ENCODE results near the gene CADPS2. TPM values are rescaled to one million over a fixed set of nuclear protein-coding genes. Genes with fewer than 3 reads are reported as not detected.

The CADPS2 gene
- total RNA-seq, 4 donors from 2014 or later, result 2.2 to 9.2 (median 5.7) TPM

DNA sequence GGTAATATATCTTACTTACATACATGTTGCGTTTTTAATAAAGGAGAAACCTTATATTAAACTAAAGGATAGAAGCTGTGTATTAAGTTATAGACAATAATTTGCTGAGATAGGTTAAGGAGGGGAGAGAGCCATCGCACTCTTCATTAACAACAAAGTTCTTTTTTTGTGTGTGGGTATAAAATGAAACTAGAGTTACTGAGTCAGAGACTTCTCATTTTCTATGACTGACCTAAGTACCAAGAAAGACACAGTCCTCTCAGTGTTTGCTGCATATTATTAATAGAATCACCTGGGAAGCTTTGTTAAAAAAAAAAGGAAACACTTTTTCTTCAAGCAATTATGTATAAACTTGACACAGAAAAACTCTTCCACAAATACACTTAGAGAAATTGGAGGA is 613.1 kb downstream of the CADPS2 start:
- intact Hi-C loops (cut with DNase I), result no loop called here
- Histone ChIP-seq H3K4me1 (no peaks in the 10 kb centered on the region), H3K4me3 (no peak overlapping the region), H3K9me3 (peaks cover 0 to 3% (median 0%) of the 10 kb centered on the region in 3 donors), H3K27me3 (no peaks in the 10 kb centered on the region), H3K27ac (no peak overlapping the region), H3K36me3 (no peaks in the 10 kb centered on the region)
- TF ChIP-seq POLR2A (IDR thresholded peaks at IDR 0.05), result no peak
- TF ChIP-seq, protein P1, sequence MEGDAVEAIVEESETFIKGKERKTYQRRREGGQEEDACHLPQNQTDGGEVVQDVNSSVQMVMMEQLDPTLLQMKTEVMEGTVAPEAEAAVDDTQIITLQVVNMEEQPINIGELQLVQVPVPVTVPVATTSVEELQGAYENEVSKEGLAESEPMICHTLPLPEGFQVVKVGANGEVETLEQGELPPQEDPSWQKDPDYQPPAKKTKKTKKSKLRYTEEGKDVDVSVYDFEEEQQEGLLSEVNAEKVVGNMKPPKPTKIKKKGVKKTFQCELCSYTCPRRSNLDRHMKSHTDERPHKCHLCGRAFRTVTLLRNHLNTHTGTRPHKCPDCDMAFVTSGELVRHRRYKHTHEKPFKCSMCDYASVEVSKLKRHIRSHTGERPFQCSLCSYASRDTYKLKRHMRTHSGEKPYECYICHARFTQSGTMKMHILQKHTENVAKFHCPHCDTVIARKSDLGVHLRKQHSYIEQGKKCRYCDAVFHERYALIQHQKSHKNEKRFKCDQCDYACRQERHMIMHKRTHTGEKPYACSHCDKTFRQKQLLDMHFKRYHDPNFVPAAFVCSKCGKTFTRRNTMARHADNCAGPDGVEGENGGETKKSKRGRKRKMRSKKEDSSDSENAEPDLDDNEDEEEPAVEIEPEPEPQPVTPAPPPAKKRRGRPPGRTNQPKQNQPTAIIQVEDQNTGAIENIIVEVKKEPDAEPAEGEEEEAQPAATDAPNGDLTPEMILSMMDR (IDR thresholded peaks at IDR 0.05), result no peak
- DNase-seq, result no peak
- WGBS, 2 donors, result 75 to 86% methylated on average over 2 of the region's 2 CpGs

DNA sequence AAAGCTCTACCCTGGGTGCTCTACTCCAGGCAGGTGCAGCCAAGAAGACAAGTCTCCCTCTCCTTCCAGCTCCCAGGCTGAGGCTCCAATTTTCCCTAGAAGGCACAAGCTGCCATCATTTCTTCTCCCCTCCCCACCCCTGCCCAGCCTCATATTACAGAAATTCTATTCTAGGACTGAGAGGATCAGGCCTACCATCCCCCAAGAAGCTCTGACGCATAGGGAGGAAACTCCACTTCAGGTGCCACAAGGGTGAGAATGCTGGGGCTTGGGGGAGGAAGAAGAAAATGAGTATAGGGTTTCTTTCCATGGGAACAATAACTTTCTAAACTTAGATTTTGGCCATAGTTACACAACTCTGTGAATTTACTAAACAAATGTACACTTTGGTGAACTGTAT is 617.0 kb downstream of the CADPS2 start:
- 80% methylated on average over 1 of the region's 1 CpG; no CpG with 5 or more reads in 1 of the 2 donors for WGBS, 2 donors
- DNase-seq, result no peak
- Histone ChIP-seq H3K27ac (no peak overlapping the region), H3K4me1 (no peaks in the 10 kb centered on the region), H3K27me3 (no peaks in the 10 kb centered on the region), H3K4me3 (no peak overlapping the region), H3K36me3 (no peaks in the 10 kb centered on the region), H3K9me3 (no peaks in the 10 kb centered on the region)
- intact Hi-C loops (cut with DNase I), result no loop called here
- no peak for TF ChIP-seq POLR2A (IDR thresholded peaks at IDR 0.05)
- TF ChIP-seq, protein P1 (IDR thresholded peaks at IDR 0.05), result no peak

Small RNAs within 50 kb of the gene (small RNA-seq; reads per million reads assigned to genes)
- 0 reads per million in 4 donors for gene AC006463.1

Other genes starting within 250 kb of the CADPS2 start
- gene RNF133, start 187.3 kb downstream of the CADPS2 start, total RNA-seq, result under 1 TPM in 2 of 4 donors, not detected in 2; 0.40 to 0.57 TPM
- 1 to 10 TPM in 1 of 4 donors, not detected in 3; 1.5 TPM for gene RNF148, start 183.5 kb downstream of the CADPS2 start, total RNA-seq
- not detected for gene TAS2R16, start 109.2 kb upstream of the CADPS2 start, total RNA-seq